Measurements from ENCODE around the gene CES2.
"Not testable (repeated sequence)": the region's sequence is repeated elsewhere in the genome, so short reads cannot be mapped to it uniquely, and the experiment has no call there.

The CES2 gene

GRCh38 chr16:66948134-66948836, 13.0 kb downstream of the CES2 start:
- in situ Hi-C loops (cut with MboI; ENCODE audit: low pct_unique_long_range_greater_than_20kb, low sequenced_read_pairs) = no loop called here
- no peak for DNase-seq

- no peak for DNase-seq
- in situ Hi-C loops (cut with MboI; ENCODE audit: low pct_unique_long_range_greater_than_20kb, low sequenced_read_pairs) = no loop called here
These were observed 13.5 kb downstream of the CES2 start for GRCh38 chr16:66948837-66949225.

- no peak for DNase-seq
- in situ Hi-C loops (cut with MboI; ENCODE audit: low pct_unique_long_range_greater_than_20kb, low sequenced_read_pairs) = no loop called here
These were observed 14.2 kb downstream of the CES2 start for GRCh38 chr16:66949472-66949871.

- in situ Hi-C loops (cut with MboI; ENCODE audit: low pct_unique_long_range_greater_than_20kb, low sequenced_read_pairs) = no loop called here
- no peak for DNase-seq
These were observed 15.1 kb downstream of the CES2 start for GRCh38 chr16:66950437-66950836.

GRCh38 chr16:66950971-66951790, 15.9 kb downstream of the CES2 start:
- DNase-seq = no peak
- in situ Hi-C loops (cut with MboI; ENCODE audit: low pct_unique_long_range_greater_than_20kb, low sequenced_read_pairs) = no loop called here

GRCh38 chr16:66952430-66953110, 17.3 kb downstream of the CES2 start:
- in situ Hi-C loops (cut with MboI; ENCODE audit: low pct_unique_long_range_greater_than_20kb, low sequenced_read_pairs) = no loop called here

GRCh38 chr16:66953462-66954096, 18.3 kb downstream of the CES2 start:
- in situ Hi-C loops (cut with MboI; ENCODE audit: low pct_unique_long_range_greater_than_20kb, low sequenced_read_pairs) = no loop called here
- no peak for DNase-seq

More at GRCh38 chr16:66952430-66953110, 17.3 kb downstream of the CES2 start:
- no peak for DNase-seq

GRCh38 chr16:66954097-66954659, 18.9 kb downstream of the CES2 start:
- peak; percentile 89 for DNase-seq
- in situ Hi-C loops (cut with MboI; ENCODE audit: low pct_unique_long_range_greater_than_20kb, low sequenced_read_pairs) = no loop called here

- in situ Hi-C loops (cut with MboI; ENCODE audit: low pct_unique_long_range_greater_than_20kb, low sequenced_read_pairs); DNase-seq: not testable (repeated sequence)
These were observed 20.2 kb downstream of the CES2 start for GRCh38 chr16:66955363-66956153.

- in situ Hi-C loops (cut with MboI; ENCODE audit: low pct_unique_long_range_greater_than_20kb, low sequenced_read_pairs); DNase-seq: not testable (repeated sequence)
These were observed 20.8 kb downstream of the CES2 start for GRCh38 chr16:66956154-66956457.

GRCh38 chr16:66958857-66959703, 23.8 kb downstream of the CES2 start:
- no peak for DNase-seq
- in situ Hi-C loops (cut with MboI; ENCODE audit: low pct_unique_long_range_greater_than_20kb, low sequenced_read_pairs) = no loop called here

GRCh38 chr16:66959704-66960161, 24.4 kb downstream of the CES2 start:
- no peak for DNase-seq

GRCh38 chr16:66960270-66960669, 25.0 kb downstream of the CES2 start:
- DNase-seq = no peak
- in situ Hi-C loops (cut with MboI; ENCODE audit: low pct_unique_long_range_greater_than_20kb, low sequenced_read_pairs) = no loop called here

More at GRCh38 chr16:66959704-66960161, 24.4 kb downstream of the CES2 start:
- in situ Hi-C loops (cut with MboI; ENCODE audit: low pct_unique_long_range_greater_than_20kb, low sequenced_read_pairs) = no loop called here

- DNase-seq = peak; percentile 88
- in situ Hi-C loops (cut with MboI; ENCODE audit: low pct_unique_long_range_greater_than_20kb, low sequenced_read_pairs) = no loop called here
These were observed 25.9 kb downstream of the CES2 start, which contains the start of gene CES3 for GRCh38 chr16:66961065-66961744. Gene CES3, plus strand, starts transcription at chr16:66961266. Its CDS starts 42 bp downstream, at chr16:66961308.

GRCh38 chr16:66961914-66962313, 26.6 kb downstream of the CES2 start:
- in situ Hi-C loops (cut with MboI; ENCODE audit: low pct_unique_long_range_greater_than_20kb, low sequenced_read_pairs) = no loop called here
- no peak for DNase-seq

- in situ Hi-C loops (cut with MboI; ENCODE audit: low pct_unique_long_range_greater_than_20kb, low sequenced_read_pairs) = no loop called here
- DNase-seq = no peak
These were observed 28.7 kb downstream of the CES2 start for GRCh38 chr16:66964049-66964448.

GRCh38 chr16:66968847-66969246, 33.5 kb downstream of the CES2 start:
- in situ Hi-C loops (cut with MboI; ENCODE audit: low pct_unique_long_range_greater_than_20kb, low sequenced_read_pairs) = no loop called here
- no peak for DNase-seq

All from KBM-7 (cell line).